SKM-1 treated with dmso at 0.1 percent for 144 hours (cell line): ENCODE measurements around the gene RESP18.

Experiments
- DNase-seq: peaks from one replicate; lab custom pipeline; 2025; ENCODE audit not compliant: unreplicated experiment; lab: John Stamatoyannopoulos, UW

RESP18 gene

DNA sequence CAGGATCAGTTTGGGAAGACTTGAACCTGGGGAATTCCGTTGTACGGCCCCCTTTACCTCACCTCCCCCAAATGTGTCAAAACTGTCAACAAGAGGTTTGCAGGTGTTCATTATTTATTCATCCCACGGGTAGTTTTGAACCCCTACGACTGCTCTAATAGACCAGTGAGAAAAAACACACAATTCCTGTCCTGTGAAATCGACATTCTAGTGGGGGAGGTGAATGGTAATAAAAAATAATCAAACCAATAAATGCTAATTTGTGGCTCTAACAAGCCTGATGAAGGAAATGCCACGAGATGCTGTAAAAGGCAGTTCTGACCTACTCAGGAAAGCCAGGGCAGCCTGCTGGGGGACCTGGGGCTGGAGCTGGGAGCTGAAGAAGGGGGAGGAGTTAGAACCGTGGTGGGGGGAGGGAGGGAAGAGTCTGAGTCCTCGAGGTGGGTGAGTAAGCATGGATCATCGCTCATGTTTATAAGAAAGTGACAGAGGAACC lies 53.8 kb downstream of the RESP18 start:
- DNase-seq = no peak

DNA sequence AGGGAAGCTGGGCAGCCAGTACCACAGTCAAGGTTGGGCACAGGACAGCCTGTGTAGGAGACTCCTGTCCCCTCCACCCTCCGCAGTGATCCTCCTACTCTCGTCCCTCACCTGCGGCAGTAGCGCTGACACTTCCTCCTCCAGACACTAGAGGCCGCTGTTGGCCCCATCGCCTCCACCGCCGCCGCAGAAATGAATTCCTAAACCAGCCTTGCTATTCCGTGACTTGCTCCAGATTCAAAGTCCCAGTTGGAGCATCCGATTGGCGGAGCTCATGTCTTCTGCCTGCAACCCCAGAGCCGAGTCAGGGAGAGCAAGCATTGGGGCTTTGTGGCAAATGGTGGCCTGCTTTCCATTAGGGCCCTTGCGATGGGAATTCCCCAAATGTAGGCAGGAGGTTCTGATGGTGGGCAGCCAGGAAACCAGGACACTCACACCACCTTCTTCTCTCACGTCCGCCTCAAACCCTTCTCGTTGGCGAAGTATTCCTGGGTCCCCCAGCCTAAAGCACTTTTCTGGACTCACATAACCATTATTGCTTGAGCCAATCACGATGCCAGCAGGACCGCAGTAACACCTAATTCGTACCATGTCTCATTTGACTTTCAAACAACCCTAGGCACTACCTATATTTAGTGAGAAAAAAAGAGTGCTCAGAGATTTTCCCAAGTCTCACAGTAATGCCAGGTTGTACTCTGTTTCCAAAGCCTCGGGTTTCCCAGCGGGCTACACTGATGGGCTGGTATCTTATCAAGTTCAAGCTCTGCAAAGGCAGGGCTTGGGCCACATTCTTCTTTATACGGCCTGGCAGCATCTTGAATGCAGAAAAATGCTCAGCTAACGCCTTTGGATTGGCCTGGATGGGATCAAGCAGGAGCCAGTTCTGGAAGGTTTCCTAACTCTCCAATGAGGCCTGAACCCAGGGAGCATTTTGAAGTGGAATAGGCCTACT lies 54.6 kb downstream of the RESP18 start:
- DNase-seq = peak; percentile 52
